NCI-H1417 (cell line): ENCODE measurements around the gene TMEM50B.
"Not testable (repeated sequence)": the region's sequence is repeated elsewhere in the genome, so short reads cannot be mapped to it uniquely, and the experiment has no call there.

Experiments
- DNase-seq, 3 experiments: peaks; one replicate each; lab custom pipeline; 2025; lab: John Stamatoyannopoulos, UW

TMEM50B gene

DNA sequence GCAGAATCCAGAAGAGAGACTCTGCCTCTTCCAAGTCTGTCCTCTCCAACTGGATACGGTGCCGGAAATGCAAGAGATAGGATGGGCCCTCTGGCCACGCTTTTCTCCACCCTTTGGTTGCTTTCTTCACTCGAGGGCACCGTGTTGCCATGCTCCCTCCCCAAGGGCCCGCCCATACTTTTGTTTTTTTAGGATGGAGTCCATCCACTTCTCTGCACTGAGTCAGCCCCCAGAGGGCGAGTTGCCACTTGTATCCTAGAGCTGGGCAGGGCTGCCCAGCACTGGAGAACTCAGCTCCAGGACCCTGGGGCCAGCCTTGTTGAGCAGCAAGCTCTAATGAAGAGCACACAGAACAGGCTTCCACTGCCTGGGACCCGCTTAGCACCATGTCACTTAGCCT lies 51.1 kb downstream of the TMEM50B start:
- DNase-seq, result no peak

DNA sequence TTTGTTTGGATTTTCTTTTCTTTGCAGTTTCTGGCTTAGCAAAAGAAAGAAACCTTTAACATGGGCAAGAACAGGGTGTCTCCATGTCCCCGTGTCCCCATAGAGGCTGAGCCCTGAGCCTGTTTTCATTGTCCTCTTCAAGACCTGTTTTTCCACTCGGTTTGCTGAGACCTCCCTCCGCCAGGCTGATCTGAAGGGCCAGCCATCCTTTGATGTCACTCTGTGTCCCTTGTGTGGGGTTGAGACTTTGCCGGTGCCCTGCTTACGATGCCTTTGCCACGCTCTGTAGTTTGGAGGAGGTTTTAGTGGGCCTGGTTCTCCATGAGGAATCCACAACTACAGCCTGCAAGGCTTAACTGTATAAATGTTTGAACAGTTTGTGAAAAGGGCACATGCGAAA lies 52.7 kb downstream of the TMEM50B start:
- DNase-seq, result no peak

DNA sequence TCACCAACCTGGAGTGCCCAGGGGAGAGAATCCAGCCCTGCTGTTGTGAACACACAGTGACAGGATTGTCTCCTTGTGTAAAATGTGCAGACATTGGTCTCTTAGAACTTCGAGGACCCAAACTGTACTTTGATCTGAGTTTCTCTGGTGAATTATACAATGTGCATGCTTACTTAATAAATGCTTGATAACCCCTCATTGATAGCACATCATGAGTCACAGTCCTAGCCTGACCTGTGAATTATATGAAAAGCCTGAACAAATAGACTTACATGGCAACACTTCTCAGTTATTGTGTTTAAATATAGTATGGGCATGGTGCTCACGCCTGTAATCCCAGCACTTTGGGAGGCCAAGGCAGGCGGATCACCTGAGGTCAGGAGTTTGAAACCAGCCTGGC lies 53.9 kb downstream of the TMEM50B start:
- DNase-seq, result no peak

DNA sequence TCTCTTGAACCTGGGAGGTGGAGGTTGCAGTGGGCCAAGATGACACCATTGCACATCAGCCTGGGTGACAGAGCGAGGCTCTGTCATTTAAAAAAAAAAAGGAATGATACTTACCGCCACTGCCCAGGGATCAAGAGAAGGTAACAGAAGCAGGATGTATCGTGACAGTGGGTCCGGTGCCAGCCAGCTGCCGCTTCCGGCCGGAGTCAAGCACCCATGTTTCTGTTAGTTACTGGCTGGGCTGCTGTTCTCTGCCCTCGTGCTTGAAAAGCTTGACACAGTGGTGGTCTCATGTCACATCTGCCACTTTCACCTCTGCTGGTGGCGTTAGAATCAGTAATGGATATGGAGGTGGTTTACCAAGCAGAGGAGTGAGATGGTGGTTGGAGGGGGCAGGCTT lies 55.6 kb downstream of the TMEM50B start:
- DNase-seq, result no peak

DNA sequence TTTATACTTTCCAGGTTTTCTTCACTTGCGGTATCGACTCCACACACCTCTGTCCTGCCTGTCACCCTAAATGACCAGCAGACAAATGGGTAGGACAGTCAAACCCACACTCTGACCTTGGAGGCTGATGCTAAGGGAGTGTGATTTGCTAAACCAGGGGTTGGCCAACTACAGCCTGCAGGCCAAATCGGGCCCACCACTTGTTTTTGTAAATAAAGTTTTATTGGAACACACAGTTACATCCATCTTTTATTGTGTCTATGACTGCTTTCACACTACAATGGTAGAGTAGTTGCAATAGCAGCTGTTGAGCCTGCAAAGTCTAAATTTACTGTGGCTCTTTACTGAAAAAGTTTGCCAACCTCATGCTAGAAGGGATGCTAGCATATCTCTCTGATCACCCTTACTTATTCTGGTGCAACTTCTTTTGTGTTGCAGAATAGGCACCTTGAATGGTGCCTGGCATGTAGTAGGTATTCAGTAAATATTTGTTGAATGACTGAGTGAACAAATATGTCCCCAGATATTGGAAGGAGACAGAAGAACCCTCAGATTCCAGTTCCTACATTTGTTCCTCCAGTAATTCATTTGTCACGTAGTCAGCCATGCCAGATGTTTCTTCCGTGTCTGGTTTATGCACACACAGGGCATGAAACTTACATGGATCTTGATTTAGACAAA lies 57.9 kb downstream of the TMEM50B start:
- DNase-seq, result no peak

DNA sequence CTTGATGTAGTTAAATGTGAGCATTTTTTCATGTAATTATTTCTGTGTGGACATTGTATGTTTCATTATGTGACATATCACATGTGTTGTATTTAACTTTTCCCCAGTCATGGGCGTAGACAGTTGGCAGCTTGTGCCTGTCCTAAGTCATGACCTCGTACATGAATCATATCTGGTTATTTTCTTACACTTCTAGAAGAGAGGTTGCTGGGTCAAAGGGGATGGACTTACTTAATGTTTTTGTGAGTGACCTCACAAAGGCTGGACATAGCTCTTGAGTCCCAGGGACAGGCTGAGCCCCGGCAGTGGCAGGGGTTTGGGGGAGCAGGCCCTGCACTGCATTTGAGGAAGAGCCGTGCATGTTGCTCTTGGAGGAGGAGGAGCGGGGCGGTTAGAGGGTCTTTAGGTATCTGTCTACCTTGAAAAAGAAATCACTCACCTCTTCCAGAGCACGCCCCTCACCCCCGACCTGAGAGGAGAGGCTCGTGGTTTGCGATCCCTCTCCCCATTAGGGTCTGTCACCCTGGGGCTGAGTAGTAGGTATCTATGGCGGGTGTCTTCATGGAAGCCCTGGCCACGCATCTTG lies 60.1 kb downstream of the TMEM50B start:
- no peak for DNase-seq

DNA sequence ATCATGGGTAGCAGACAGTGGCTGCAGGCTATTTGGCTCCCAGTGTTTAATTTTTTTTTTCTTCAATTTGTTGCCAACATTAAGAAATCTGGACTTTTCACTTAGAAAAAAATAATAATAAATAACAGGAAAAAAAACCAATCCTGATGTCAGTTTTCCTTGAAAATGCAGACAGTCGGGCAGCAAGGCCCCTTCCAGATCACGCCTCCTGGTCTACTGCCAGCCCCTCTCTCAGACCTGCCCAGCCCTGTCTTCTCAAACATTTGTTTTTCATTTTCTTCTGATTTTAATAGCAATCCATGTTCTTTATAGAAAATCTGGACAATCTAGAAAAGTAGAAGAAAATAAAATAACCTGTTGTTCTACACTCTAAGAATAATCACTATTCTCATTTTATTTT lies 61.1 kb downstream of the TMEM50B start:
- DNase-seq, result no peak

DNA sequence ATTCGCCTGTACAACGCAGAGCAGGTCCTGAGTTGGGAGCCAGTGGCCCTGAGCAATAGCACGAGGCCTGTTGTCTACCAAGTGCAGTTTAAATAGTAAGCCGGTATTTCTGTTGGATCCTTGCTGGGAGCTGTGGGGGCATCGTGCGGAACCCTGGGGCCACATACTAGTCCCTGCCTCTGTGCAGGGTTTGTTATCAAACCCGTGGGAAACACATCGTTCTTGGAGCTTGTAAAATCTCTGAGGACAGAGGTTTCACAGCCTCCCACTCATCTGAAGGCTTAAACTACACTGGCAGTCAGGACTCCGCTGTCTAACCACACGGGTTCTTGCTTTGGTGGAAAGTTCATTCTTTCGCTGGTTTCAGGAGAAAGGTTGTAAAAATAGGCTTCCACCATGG lies 64.8 kb downstream of the TMEM50B start:
- no peak for DNase-seq

DNA sequence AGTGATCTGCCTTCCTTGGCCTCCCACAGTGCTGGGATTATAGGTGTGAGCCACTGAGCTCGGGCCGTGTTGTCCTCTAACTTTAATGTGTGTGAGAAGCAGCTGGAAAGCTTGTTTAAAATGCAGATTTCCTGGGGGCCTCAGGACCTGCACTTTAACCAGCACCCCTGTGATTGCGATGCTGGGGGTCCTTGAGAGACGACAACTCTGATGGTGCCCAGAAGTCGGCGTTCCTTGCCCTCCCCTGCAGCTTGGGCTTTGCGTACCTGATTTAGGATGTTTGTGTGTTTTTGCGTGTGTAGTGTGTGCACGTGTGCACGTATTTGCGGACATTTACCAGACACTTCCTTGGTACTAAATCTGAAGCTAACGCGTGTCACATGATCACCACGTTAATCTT lies 65.7 kb downstream of the TMEM50B start:
- no peak for DNase-seq

DNA sequence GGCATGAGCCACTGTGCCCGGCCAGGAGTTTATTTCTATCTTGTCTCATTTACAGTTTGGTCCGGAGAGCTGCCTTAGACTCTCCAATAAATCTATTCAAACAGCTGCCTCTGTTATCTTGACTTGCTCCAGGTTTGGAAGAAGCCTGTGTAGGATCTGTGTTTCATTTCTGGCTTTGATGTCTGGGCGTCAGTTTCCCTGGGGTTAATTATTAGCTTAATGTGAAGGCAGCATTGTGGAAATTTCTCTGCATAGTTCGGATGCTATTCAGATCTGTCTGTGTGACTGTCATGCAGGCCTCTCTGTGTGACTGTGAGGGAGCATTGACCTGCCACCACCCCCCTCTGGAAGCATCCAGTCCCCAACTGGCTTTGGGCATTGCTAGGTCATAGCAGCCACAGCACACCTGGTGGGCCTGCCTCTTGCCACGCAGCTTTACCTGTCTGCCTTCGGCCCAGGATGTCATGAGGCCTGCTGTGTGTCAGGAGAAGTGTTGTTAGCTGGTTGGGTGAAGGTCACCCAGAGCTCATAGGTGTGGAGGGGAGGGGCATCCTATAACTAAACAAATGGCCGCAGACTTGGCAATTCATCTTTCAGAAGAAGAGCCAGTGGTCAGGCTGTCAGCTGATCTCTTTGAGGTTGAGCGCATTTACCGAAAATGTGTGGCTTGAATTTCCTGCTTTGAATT lies 66.8 kb downstream of the TMEM50B start:
- peak in 1 of 3 experiments; percentile 26 for DNase-seq

DNA sequence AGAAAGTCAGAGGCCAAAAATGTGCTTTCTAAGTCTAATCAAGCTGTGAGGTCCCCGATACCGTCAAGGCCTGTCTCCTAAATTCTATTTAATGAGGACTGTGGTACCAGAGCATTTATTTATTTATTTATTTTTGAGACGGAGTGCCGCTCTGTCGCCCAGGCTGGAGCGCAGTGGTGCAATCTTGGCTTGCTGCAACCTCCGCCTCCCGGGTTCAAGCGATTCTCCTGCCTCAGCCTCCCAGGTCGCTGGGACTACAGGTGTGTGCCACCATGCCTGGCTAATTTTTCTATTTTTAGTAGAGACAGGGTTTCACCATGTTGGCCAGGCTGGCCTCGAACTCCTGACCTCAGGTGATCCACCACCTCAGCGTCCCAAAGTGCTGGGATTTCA lies 67.3 kb downstream of the TMEM50B start:
- not testable (repeated sequence) for DNase-seq

DNA sequence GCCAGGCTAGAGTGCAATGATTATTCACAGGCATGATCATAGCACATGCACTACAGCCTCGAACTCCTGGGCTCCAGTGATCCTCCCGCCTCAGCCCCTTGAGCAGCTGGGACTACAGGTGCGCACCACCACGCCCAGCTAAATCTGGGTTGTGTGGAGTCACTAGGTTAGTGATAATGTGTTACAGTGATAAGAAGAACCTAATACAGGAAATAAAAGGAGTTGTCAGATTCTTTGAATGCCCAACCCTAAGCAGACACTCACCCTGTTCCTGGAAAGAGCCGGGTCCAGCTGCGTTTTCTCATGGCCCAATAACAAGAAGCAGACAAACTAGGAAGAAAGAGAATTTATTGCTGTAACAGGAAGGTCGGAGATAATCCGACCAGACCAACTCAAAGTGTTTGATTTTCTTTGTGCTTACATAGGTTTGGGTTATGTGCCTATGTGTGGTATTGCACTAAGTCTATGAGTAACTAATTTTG lies 67.8 kb downstream of the TMEM50B start:
- DNase-seq, result no peak

DNA sequence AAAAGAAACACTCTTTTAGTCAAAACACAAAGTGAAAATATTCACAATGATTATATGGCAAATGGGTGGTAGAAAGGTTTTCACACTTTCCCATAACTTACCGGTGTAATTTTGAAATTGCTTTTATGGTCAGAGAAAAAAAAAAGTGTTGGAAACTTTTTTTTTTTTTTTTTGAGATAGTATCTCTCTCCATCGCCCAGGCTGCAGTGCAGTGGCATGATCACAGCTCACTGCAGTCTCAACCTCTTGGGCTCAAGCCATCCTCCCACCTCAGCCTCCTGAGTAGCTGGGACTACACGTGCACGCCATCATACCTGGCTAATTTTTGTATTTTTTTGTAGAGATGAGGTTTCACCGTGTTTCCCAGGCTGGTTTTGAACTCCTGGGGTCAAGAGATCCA lies 73.3 kb downstream of the TMEM50B start:
- no peak for DNase-seq

DNA sequence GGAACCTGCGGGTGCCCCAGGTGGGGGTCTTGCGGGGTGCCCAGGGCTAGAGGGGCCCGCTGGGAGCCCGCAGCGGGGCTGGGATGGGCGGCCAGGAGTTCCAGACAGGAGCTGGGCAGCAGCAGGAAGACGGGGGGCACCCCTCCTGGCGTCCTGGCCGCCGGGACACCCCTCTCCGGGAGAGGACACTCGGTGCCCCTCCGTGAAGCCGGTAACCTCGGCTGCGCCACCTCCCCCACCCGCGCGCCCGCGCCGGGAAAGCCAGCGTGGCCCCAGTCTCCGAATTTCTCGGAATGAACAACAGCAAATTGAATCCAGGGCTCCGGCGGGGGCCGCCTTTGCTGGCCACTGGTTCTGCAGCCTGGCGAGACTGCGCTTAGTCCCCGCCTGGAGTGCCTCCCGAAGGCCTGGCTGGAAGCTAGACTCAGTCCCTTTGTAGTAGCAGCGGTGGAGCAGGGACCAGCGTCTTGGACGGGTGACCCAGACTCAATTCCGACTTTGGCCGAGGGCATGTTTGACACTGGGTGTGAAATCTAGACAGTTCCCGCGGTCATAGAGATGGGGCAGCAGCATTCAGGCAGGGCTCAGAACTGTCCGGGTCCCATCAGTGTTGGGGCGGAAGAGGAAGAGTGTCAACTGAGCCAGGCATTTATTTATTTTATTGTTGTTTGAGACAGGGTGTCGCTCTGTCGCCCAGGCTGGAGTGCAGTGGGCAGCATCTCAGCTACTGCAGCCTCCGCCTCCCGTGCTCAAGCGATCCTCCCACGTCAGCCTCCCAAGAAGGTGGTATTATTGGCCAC lies 75.8 kb downstream of the TMEM50B start:
- DNase-seq, result peak; percentile 54 to 79 (median 69)

DNA sequence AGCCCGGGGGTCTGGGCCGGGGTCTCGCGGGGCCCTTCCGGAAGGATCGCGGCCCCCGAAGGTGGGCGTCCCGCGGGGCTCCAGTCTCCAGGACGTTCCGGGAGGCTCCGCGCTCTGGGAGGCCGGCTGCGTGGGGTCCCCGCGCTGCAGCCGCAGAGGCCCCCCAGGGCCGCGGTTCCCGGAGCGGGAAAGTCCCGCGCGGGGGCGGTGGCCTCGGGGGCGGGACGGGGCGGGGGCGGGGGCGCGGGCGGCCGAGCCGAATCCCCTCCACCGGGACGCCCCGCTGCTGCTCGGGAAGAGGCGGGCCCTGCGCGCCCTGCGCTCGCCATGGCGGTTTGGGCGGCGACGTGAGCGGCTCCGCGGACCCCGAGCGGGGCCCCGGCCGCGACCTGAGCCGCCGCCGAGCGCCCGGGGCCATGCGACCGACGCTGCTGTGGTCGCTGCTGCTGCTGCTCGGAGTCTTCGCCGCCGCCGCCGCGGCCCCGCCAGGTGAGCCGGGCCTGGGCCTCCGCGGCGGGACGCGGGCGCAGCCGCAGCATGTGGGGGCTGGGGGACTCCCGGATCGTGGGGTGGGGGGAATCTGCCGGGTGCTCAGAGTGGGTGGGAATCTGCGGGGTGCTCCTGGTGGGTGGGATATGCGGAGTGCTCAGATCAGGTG lies 76.5 kb downstream of the TMEM50B start, which contains the start of gene IFNGR2:
Gene IFNGR2 (plus strand): TSS at position 286 of the 658 bp plus-strand sequence. CDS start 131 bp downstream, at position 417.
- peak; percentile 33 to 68 (median 66) for DNase-seq

DNA sequence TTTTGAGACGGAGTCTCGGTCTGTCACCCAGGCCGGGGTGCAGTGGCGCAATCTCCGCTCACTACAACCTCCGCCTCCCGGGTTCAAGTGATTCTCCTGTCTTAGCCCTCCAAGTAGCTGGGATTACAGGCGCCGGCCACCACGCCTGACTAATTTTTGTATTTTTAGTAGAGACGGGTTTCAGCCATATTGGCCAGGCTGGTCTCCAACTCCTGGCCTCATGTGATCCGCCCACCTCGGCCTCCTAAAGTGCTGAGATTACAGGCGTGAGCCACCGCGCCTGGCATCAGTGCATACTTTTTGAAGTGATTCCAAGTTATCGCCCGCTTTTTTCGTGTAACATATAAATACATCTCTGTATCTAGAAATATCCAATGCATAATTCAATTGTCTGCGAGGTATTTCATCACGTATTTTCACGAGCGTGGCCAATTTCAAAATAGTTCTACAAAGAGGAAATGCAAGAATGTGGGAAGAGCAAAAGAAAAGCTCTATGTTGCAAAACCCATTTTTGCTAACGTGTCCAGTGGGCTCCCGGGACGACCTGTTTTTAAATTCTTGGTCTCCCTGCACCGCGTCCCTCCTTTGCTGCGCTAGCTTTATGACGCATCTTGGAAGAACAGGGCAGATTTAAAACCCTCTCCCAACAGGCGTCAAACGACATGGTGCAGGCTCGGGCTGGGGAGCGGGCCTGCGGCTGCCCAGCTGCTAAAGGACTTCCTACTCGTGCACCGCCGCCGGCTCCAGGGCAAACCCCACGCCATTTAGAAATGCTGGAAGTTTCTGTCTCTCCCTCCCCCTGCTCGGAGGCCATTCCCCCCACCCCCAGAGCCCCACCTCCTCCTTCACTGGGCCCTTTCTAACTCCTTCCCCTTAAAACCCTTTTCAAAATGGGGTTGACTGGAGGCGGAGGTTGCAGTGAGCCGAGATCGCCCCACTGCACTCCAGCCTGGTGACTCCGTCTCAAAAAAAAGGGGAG lies 77.5 kb downstream of the TMEM50B start:
- DNase-seq, result no peak

DNA sequence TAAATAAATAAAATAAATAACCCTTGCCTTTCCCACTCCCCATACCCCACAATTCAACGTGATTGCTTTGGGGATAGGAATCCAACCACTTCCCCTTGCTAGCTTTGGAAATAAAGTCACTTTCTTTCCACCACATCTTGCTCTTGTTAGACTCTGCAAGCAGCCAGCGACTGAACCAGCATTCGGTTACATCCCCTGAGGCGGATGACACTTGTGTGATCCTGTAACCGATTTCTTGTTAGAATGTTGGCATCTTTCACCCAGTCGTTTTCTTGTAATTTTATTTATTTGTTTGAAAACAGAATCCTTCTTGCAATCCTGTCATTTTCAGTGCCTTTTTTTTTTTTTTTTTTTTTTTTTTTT lies 78.2 kb downstream of the TMEM50B start:
- no peak for DNase-seq
